Breast epithelium (tissue), 4 donors: ENCODE data around the gene ADAM11. TPM values are rescaled to one million over a fixed set of nuclear protein-coding genes. Genes with fewer than 3 reads are reported as not detected.
"Not testable (repeated sequence)": the region's sequence is repeated elsewhere in the genome, so short reads cannot be mapped to it uniquely, and the experiment has no call there.

Source experiments
- DNase-seq, 2 donors: peaks; one replicate each; pipeline ENCODE4 v3.0.0-alpha.2; 2019; ENCODE audit warnings: low spot score in 2 of 2
- H3K27ac ChIP-seq, 2 donors: fragments of 200-600 bp; sonication (generic) in 1 of 2; one replicate each; pipeline ENCODE4 v1.5.1; 2016 to 2019; ENCODE audit warnings: mild to moderate bottlenecking in 1 of 2
- H3K27me3 ChIP-seq, 2 donors: fragments of 200-600 bp; sonication (generic) in 1 of 2; one replicate each; pipeline versions ENCODE4 v1.5.1 to v1.6.0; 2017 to 2019; ENCODE audit warnings: control low read depth in 1 of 2, mild to moderate bottlenecking in 1 of 2
- H3K36me3 ChIP-seq: fragments of 200-600 bp; one replicate; pipeline ENCODE4 v1.5.1; 2019
- H3K4me1 ChIP-seq, 2 donors: fragments of 200-600 bp; sonication (generic); one replicate each; pipeline ENCODE4 v1.5.1; 2016 to 2019; ENCODE audit warnings: control low read depth in 1 of 2
- H3K4me3 ChIP-seq, 3 donors: fragments of 200-600 bp; sonication (generic); 1 replicate in 2 of 3; 2 replicates in 1 of 3; pipeline ENCODE4 v1.5.1; 2016 to 2019; ENCODE audit warnings: mild to moderate bottlenecking in 3 of 3, moderate library complexity in 2 of 3
- H3K9me3 ChIP-seq, 2 donors: fragments of 200-600 bp; sonication (generic) in 1 of 2; one replicate each; pipeline ENCODE4 v1.5.1; 2016 to 2019; ENCODE audit warnings: control low read depth in 1 of 2
- POLR2A ChIP-seq: fragments of 450-650 bp; IDR thresholded peaks from one replicate; pipeline ENCODE4 v1.6.1; 2016; ENCODE audit warnings: antibody characterized with exemption, mild to moderate bottlenecking, moderate library complexity
- POLR2AphosphoS5 ChIP-seq, 3 donors: sonication (generic); formaldehyde crosslinking; IDR thresholded peaks; one replicate each; pipeline ENCODE4 v1.6.1; 2017; ENCODE audit warnings: antibody characterized with exemption in 3 of 3
- intact Hi-C: fragments of 100-400 bp; cut with DNase I; formaldehyde crosslinking; loops from one replicate; pipeline ENCODE4 v1.15.1; 2023; ENCODE audit warnings: low total_unique reads
- total RNA-seq, 3 donors: library from RNA; depleted of rRNA; stranded (reverse); fragments of >200 nt; gene quantifications; one replicate each; pipeline ENCODE4 v1.1.0, GENCODE V29; 2016
- TF ChIP-seq, protein P1 (sequence below), 3 donors: fragments of 450-650 bp; IDR thresholded peaks; one replicate each; pipeline ENCODE4 v1.5.1; 2016 to 2017; ENCODE audit warnings: antibody characterized with exemption in 3 of 3, mild to moderate bottlenecking in 3 of 3, moderate library complexity in 3 of 3

The ADAM11 gene
- total RNA-seq, 3 donors from 2014 or later: 1.0 to 1.4 (median 1.3) TPM

GRCh38 chr17:44752953-44753861 lies 5.6 kb upstream of the ADAM11 start:
- Histone ChIP-seq H3K27me3 (peaks cover 0 to under 1% of the 10 kb centered on the region in 2 donors), H3K27ac (no peak overlapping the region), H3K4me3 (no peak overlapping the region), H3K4me1 (no peaks in the 10 kb centered on the region), H3K36me3 (no peaks in the 10 kb centered on the region), H3K9me3 (no peaks in the 10 kb centered on the region)
- intact Hi-C loops: no loop called here
- no peak for DNase-seq
- TF ChIP-seq, protein P1, sequence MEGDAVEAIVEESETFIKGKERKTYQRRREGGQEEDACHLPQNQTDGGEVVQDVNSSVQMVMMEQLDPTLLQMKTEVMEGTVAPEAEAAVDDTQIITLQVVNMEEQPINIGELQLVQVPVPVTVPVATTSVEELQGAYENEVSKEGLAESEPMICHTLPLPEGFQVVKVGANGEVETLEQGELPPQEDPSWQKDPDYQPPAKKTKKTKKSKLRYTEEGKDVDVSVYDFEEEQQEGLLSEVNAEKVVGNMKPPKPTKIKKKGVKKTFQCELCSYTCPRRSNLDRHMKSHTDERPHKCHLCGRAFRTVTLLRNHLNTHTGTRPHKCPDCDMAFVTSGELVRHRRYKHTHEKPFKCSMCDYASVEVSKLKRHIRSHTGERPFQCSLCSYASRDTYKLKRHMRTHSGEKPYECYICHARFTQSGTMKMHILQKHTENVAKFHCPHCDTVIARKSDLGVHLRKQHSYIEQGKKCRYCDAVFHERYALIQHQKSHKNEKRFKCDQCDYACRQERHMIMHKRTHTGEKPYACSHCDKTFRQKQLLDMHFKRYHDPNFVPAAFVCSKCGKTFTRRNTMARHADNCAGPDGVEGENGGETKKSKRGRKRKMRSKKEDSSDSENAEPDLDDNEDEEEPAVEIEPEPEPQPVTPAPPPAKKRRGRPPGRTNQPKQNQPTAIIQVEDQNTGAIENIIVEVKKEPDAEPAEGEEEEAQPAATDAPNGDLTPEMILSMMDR (IDR thresholded peaks at IDR 0.05): no peak
- TF ChIP-seq POLR2AphosphoS5 (IDR thresholded peaks at IDR 0.05) (no peak), POLR2A (no peak)

DNA sequence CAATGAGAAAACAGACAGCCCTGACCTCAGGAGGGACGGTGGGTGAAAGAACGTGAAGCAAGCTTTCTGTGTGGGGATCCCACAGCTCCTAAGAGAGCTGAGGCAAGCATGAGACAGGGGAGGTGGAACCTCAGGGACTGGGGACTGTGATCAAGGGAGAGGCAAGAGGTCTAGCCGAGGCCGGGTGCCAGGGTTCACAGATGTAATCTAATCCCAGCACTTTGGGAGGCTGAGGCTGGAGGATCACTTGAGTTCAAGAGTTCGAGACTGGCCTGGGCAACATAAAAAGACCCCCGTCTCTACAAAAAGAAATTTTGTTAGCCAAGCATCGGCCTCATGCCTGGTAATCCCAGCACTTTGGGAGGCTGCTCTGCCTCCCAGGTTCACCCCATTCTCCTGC lies 4.5 kb upstream of the ADAM11 start:
- DNase-seq: no peak
- H3K27ac ChIP-seq: no peak overlapping the region
- H3K4me1 ChIP-seq: peaks cover 2 to 9% of the 10 kb centered on the region in 2 donors
- H3K9me3 ChIP-seq: no peaks in the 10 kb centered on the region
- intact Hi-C loops: no loop called here
- peaks cover 7% of the 10 kb centered on the region in 2 donors for H3K27me3 ChIP-seq
- no peaks in the 10 kb centered on the region for H3K36me3 ChIP-seq
- TF ChIP-seq POLR2AphosphoS5 (IDR thresholded peaks at IDR 0.05) (no peak), POLR2A (no peak)
- TF ChIP-seq, protein P1 (IDR thresholded peaks at IDR 0.05): no peak
- no peak overlapping the region for H3K4me3 ChIP-seq

DNA sequence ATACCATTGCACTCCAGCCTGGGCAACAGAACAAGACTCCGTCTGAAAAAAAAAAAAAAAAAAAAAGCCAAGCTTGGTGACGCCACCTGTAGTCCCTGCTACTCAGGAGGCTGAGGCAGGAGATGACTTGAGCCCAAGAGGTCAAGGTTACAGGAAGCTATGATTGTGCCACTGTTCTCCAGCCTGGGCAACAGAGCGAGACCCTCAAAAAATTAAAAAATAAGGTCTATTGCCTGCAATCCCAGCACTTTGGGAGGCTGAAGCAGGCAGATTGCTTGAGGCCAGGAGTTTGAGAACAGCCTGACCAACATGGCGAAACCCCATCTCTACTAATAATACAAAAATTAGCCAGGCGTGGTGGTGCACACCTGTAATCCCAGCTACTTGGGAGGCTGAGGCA lies 3.6 kb upstream of the ADAM11 start:
- H3K27me3 ChIP-seq: peaks cover 10 to 16% of the 10 kb centered on the region in 2 donors
- H3K36me3 ChIP-seq, intact Hi-C loops, H3K4me3 ChIP-seq, H3K27ac ChIP-seq, DNase-seq, H3K9me3 ChIP-seq: not testable (repeated sequence)
- H3K4me1 ChIP-seq: peaks cover 6 to 13% of the 10 kb centered on the region in 2 donors

GRCh38 chr17:44757045-44757917 lies 1.5 kb upstream of the ADAM11 start:
- TF ChIP-seq POLR2A (no peak), POLR2AphosphoS5 (IDR thresholded peaks at IDR 0.05) (no peak)
- TF ChIP-seq, protein P1 (IDR thresholded peaks at IDR 0.05): no peak
- H3K27me3 ChIP-seq: peaks cover 10 to 21% of the 10 kb centered on the region in 2 donors

DNA sequence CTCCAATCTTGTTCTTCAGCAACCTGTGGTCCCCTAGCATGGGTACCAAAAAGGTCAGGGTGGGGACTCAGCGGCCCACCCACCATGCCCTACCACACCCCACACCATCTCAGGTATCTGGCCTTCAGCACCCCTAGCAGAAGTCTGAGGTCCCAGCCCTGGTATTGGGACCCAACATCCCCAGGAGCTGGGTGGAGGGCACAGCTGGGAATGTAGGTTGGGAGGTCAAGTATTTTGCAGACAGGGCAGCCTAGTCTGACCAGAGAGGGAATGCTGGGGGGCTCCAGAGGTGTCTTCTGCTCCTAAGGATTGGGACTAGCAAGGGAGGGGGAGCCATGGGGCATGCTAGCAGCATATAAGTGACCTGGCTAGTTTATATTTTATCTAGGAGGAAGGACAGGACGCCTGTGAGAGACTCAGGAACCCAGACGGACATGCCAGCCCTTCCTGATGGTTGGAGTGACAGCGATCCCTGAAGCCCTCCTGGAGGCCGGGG lies 822 bp upstream of the ADAM11 start:
- Histone ChIP-seq H3K27me3 (peaks cover 10 to 21% of the 10 kb centered on the region in 2 donors), H3K36me3 (no peaks in the 10 kb centered on the region), H3K27ac (no peak overlapping the region), H3K4me3 (no peak overlapping the region), H3K4me1 (peaks cover 6 to 13% of the 10 kb centered on the region in 2 donors), H3K9me3 (no peaks in the 10 kb centered on the region)
- TF ChIP-seq POLR2AphosphoS5 (IDR thresholded peaks at IDR 0.05) (no peak), POLR2A (no peak)
- TF ChIP-seq, protein P1 (IDR thresholded peaks at IDR 0.05): no peak
- intact Hi-C loops: no loop called here
- no peak for DNase-seq

More at GRCh38 chr17:44757045-44757917, 1.5 kb upstream of the ADAM11 start:
- Histone ChIP-seq H3K4me1 (peaks cover 6 to 13% of the 10 kb centered on the region in 2 donors), H3K9me3 (no peaks in the 10 kb centered on the region), H3K4me3 (no peak overlapping the region), H3K36me3 (no peaks in the 10 kb centered on the region), H3K27ac (no peak overlapping the region)
- intact Hi-C loops: no loop called here
- no peak for DNase-seq
